ENCODE results near the gene GTF3C6. TPM values are rescaled to one million over a fixed set of nuclear protein-coding genes. Genes with fewer than 3 reads are reported as not detected.

The GTF3C6 gene
- total RNA-seq, 1 donor from 2014 or later, result 46.1 TPM

DNA sequence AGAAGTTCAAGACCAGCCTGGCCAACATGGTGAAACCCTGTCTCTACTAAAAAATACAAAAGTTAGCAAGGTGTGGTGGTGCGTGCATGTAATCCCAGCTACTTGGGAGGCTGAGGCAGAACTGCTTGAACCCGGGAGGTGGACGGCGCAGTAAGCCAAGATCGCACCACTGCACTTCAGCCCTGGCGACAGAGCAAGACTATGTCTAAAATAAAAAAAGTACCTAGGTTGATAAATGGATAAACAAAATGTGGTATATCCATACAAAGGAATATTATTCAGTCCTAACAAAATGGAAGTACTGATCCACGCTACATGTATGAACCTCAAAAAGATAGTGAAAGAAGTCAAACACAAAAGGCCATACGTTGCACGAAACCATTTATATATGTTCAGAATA lies 22.1 kb downstream of the GTF3C6 start:
- no peaks in the 10 kb centered on the region for H3K27me3 ChIP-seq (ENCODE audit: low read depth)
- peaks cover 10% of the 10 kb centered on the region for H3K36me3 ChIP-seq
- no peaks in the 10 kb centered on the region for H3K9me3 ChIP-seq
- intact Hi-C loops (cut with DNase I), result no loop called here
- no peak for ATAC-seq
- H3K27ac ChIP-seq, result no peak overlapping the region
- no peak for DNase-seq
- TF ChIP-seq, protein P1, sequence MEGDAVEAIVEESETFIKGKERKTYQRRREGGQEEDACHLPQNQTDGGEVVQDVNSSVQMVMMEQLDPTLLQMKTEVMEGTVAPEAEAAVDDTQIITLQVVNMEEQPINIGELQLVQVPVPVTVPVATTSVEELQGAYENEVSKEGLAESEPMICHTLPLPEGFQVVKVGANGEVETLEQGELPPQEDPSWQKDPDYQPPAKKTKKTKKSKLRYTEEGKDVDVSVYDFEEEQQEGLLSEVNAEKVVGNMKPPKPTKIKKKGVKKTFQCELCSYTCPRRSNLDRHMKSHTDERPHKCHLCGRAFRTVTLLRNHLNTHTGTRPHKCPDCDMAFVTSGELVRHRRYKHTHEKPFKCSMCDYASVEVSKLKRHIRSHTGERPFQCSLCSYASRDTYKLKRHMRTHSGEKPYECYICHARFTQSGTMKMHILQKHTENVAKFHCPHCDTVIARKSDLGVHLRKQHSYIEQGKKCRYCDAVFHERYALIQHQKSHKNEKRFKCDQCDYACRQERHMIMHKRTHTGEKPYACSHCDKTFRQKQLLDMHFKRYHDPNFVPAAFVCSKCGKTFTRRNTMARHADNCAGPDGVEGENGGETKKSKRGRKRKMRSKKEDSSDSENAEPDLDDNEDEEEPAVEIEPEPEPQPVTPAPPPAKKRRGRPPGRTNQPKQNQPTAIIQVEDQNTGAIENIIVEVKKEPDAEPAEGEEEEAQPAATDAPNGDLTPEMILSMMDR (IDR thresholded peaks at IDR 0.05), result no peak
- H3K4me1 ChIP-seq, result peaks cover 11% of the 10 kb centered on the region
- no peak overlapping the region for H3K4me3 ChIP-seq

DNA sequence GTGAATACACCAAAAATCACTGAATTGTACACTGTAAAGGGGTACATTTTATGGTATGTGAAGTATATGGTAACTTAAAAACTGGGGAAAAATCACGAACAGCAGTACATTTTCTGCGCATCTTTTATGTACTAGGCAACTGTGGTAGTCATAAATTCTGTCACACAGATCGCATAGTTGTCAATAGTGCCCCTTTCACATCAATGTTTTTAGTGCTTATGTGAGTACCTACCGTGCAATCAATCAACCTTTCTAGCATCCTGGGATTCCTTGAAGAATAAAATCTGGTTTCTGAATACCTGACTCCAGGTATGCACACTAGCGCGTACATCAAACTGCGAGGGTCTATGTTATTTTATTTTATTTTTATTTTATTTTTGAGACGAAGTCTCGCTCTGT lies 22.7 kb downstream of the GTF3C6 start:
- Histone ChIP-seq H3K4me3 (peak overlapping the region; percentile 69), H3K27ac (peak overlapping the region; percentile 93), H3K9me3 (no peaks in the 10 kb centered on the region), H3K36me3 (peaks cover 15% of the 10 kb centered on the region), H3K4me1 (peaks cover 11% of the 10 kb centered on the region), H3K27me3 (ENCODE audit: low read depth) (no peaks in the 10 kb centered on the region)
- TF ChIP-seq, protein P1 (IDR thresholded peaks at IDR 0.05), result no peak
- ATAC-seq, result no peak
- no peak for DNase-seq
- intact Hi-C loops (cut with DNase I), result no loop called here

DNA sequence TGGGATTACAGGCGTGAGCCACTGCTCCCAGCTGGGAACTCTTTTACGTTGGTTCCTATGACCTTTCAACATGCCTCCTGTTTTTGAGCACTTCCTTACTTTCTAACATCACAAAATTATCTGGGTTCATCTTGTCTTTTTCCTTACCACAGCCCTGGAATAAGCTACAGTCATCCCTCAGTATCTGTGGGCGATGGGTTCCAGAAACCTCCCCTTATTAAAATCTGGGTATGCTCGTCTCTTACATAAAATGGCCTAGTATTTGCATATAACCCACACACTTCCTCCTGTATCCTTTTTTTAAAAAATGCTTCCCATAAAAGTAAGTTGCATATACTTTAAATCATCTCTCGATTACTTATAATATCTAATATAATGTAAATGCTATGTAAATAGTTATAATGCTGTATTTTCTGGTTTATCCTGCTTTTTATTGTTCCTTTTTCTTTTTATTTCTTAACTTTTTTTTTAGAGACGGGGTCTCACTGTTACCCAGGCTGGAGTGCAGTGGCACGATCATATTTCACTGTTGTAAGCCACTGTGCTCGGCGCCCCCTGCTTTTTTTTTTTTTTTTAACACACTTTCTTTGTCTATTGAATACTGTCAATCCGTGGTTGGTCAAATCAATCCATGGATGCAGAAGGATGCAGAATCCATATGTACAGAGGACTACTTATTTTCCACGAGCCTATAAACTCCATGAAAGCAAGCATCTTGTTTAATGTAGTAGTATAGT lies 32.5 kb downstream of the GTF3C6 start:
- no peaks in the 10 kb centered on the region for H3K27me3 ChIP-seq (ENCODE audit: low read depth)
- intact Hi-C loops (cut with DNase I), result no loop called here
- ATAC-seq (no peak), DNase-seq (no peak)
- no peaks in the 10 kb centered on the region for H3K4me1 ChIP-seq
- peaks cover 94% of the 10 kb centered on the region for H3K36me3 ChIP-seq
- H3K4me3 ChIP-seq, result no peak overlapping the region
- H3K27ac ChIP-seq, result no peak overlapping the region
- TF ChIP-seq, protein P1 (IDR thresholded peaks at IDR 0.05), result no peak
- H3K9me3 ChIP-seq, result no peaks in the 10 kb centered on the region

DNA sequence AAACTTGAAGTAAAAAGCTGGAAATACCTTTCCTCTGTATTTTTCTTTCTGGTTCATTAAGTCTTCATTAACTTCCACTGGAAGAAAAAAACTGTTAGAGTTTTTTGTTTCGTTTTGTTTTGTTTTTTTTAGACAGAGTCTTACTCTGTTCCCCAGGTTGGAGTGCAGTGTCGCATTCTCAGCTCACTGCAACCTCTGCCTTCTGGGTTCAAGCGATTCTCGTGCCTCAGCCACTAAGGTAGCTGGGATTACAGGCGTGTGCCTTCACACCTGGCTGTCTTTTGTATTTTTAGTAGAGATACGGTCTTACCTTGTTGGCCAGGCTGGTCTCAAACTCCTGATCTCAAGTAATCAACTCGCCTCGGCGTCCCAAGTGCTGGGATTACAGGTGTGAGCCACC lies 38.2 kb downstream of the GTF3C6 start:
- Histone ChIP-seq H3K36me3 (peaks cover 96% of the 10 kb centered on the region), H3K27ac (no peak overlapping the region), H3K27me3 (ENCODE audit: low read depth) (no peaks in the 10 kb centered on the region), H3K4me3 (no peak overlapping the region), H3K9me3 (no peaks in the 10 kb centered on the region), H3K4me1 (no peaks in the 10 kb centered on the region)
- TF ChIP-seq, protein P1 (IDR thresholded peaks at IDR 0.05), result no peak
- intact Hi-C loops (cut with DNase I), result no loop called here
- DNase-seq (no peak), ATAC-seq (no peak)

DNA sequence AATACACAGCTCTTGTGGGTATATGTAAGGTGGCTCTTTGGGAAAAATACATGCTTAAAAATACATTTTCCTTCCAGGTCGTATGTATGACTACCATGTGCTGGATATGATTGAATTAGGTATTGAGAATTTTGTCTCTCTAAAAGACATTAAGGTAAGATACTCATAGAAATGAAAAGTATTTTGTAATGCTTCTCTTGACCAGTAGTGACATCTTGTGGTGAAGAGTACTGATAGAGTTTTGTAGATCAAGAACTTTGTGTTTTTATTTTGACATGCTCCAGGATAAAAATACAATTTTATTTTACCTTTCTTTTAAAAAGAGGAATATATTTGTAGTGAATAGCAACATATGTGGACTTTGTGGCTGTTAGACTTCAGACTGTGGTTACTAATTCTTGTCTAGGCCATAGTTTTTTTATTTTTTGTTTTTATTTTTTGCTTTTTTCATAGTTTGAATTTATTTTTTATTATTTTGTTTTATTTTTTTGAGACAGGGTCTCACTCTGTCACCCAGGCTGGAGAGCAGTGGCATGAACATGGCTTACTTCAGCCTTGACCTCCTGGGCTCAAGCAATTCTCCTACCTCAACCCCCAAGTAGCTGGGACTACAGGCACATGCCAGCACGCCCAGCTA lies 41.2 kb downstream of the GTF3C6 start:
- no peak for DNase-seq
- no peak for ATAC-seq
- Histone ChIP-seq H3K36me3 (peaks cover 99% of the 10 kb centered on the region), H3K27me3 (ENCODE audit: low read depth) (no peaks in the 10 kb centered on the region), H3K27ac (no peak overlapping the region), H3K4me3 (no peak overlapping the region), H3K4me1 (no peaks in the 10 kb centered on the region), H3K9me3 (no peaks in the 10 kb centered on the region)
- TF ChIP-seq, protein P1 (IDR thresholded peaks at IDR 0.05), result peak; percentile 30
- intact Hi-C loops (cut with DNase I), result no loop called here
